Activated CD8-positive, alpha-beta T cell treated with anti-CD3 and anti-CD28 coated beads for 36 hours (primary cell): ENCODE measurements around the gene RAP1B. TPM values are rescaled to one million over a fixed set of nuclear protein-coding genes. Genes with fewer than 3 reads are reported as not detected.

Experiments used
- ATAC-seq: fragments of 200-7000 bp; cut with Tn5 transposase; one replicate; pipeline ENCODE4 v1.10.0; 2021; ENCODE audit warnings: mild to moderate bottlenecking, moderate library complexity
- CTCF ChIA-PET: fragments of 350-600 bp; sonication (Branson Sonifier 250); formaldehyde crosslinking; loops from one replicate; lab custom pipeline; 2021; ENCODE audit warnings: antibody characterized with exemption; lab: Charles Lee
- POLR2A ChIA-PET: fragments of 350-600 bp; sonication (Branson Sonifier 250); formaldehyde crosslinking; loops from one replicate; lab custom pipeline; 2021; ENCODE audit warnings: antibody characterized with exemption; lab: Charles Lee
- DNase-seq: peaks from one replicate; pipeline ENCODE4 v3.0.0-alpha.2; 2020
- H3K27ac Mint-ChIP-seq: one replicate; pipeline ENCODE4 v1.8.0; 2021; ENCODE audit warnings: mild to moderate bottlenecking, mixed read lengths
- H3K27me3 Mint-ChIP-seq: one replicate; pipeline ENCODE4 v1.8.0; 2021; ENCODE audit warnings: mixed read lengths
- H3K36me3 Mint-ChIP-seq: one replicate; pipeline ENCODE4 v1.8.0; 2021; ENCODE audit warnings: low read depth, mixed read lengths
- H3K4me1 Mint-ChIP-seq: one replicate; pipeline ENCODE4 v1.8.0; 2021; ENCODE audit warnings: low read depth, mixed read lengths
- H3K4me3 Mint-ChIP-seq: one replicate; pipeline ENCODE4 v1.8.0; 2021; ENCODE audit warnings: mild to moderate bottlenecking, moderate library complexity, mixed read lengths
- H3K9me3 Mint-ChIP-seq: one replicate; pipeline ENCODE4 v1.8.0; 2021; ENCODE audit warnings: mixed read lengths
- intact Hi-C: fragments of 100-400 bp; cut with micrococcal nuclease; formaldehyde crosslinking; loops from one replicate; pipeline ENCODE4 v1.10.0; 2022
- total RNA-seq, 2 experiments: library from RNA; stranded (reverse); gene quantifications; one replicate each; pipeline ENCODE4 v1.2.3, GENCODE V29; 2021
- TF ChIP-seq, protein P1 (sequence below): fragments of 200-600 bp; IDR thresholded peaks from one replicate; pipeline ENCODE4 v1.8.0; 2022; ENCODE audit warnings: antibody characterized with exemption, mild to moderate bottlenecking

RAP1B gene
- total RNA-seq, 2 experiments from 2014 or later, result 187 to 192 TPM

DNA sequence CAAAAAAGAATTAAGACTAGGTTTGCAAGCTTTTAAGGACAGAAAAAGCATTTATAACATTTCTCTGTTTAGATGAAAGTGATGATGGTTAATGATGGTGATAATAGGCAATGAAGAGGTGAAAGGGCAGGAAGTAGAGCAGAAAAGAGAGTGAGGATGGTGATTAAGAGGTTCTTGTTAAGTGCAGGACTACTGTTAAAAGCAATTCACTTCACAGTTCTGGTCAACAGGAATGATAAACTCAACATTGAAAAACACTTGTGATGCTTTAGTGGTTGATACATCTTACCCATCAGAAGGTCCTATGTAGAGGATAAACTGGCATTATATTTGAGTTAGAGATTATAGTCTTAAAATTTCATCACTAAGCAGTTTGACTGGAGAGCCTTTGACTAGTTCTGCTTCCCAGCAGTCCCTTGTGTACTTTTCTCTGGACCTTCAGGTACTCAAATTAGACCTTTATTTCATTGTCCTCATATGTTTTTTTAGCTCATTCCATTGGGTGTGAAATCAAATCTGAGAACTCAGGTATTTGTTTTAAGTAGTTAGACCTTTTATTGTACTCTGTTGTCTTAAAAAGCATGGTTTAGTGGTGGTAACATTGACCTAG is 10.9 kb downstream of the RAP1B start:
- intact Hi-C loops, result no loop called here
- H3K4me1 Mint-ChIP-seq, result peaks cover 82% of the 10 kb centered on the region
- DNase-seq (no peak), ATAC-seq (peak; percentile 44)
- H3K4me3 Mint-ChIP-seq, result peak overlapping the region; percentile 3
- no peaks in the 10 kb centered on the region for H3K27me3 Mint-ChIP-seq
- peaks cover 5% of the 10 kb centered on the region for H3K9me3 Mint-ChIP-seq
- ChIA-PET POLR2A (interaction anchor here (0.9 to 1.5 kb wide), 2 partner anchors 8 to 171 kb away, joined by 3 to 6 read pairs; no protein-coding TSS in a partner anchor), CTCF (interaction anchor here (1.7 kb wide), 1 partner anchor 29 kb away, joined by 5 read pairs; no protein-coding TSS in a partner anchor)
- H3K36me3 Mint-ChIP-seq, result peaks cover 68% of the 10 kb centered on the region
- H3K27ac Mint-ChIP-seq, result peak overlapping the region; percentile 84
- TF ChIP-seq, protein P1, sequence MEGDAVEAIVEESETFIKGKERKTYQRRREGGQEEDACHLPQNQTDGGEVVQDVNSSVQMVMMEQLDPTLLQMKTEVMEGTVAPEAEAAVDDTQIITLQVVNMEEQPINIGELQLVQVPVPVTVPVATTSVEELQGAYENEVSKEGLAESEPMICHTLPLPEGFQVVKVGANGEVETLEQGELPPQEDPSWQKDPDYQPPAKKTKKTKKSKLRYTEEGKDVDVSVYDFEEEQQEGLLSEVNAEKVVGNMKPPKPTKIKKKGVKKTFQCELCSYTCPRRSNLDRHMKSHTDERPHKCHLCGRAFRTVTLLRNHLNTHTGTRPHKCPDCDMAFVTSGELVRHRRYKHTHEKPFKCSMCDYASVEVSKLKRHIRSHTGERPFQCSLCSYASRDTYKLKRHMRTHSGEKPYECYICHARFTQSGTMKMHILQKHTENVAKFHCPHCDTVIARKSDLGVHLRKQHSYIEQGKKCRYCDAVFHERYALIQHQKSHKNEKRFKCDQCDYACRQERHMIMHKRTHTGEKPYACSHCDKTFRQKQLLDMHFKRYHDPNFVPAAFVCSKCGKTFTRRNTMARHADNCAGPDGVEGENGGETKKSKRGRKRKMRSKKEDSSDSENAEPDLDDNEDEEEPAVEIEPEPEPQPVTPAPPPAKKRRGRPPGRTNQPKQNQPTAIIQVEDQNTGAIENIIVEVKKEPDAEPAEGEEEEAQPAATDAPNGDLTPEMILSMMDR, result no peak

DNA sequence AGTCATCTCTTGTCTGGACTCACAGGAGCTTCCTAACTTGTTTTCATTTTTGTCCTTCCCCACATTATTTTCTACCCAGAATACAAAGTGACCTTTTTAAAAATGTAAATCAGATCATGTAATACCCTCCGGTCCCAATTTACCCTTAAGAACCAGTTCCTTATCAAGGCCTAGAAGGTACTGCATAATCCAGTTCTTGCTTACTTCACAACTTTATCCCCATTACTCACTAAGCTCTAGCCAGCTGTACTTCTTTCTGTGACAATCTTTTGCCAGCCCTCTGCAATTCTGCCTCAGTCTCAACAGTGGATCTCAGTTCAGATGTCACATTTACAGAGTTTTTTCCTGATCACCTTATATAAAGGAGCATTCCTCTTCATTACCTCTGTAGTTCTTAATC is 11.6 kb downstream of the RAP1B start:
- Mint-ChIP-seq H3K4me1 (peaks cover 84% of the 10 kb centered on the region), H3K9me3 (peaks cover 11% of the 10 kb centered on the region), H3K36me3 (peaks cover 75% of the 10 kb centered on the region), H3K27me3 (no peaks in the 10 kb centered on the region), H3K27ac (peak overlapping the region; percentile 84), H3K4me3 (peak overlapping the region; percentile 2)
- ChIA-PET CTCF (interaction anchor here (0.7 to 1.7 kb wide), 2 partner anchors 10 to 29 kb away, joined by 3 to 5 read pairs; no protein-coding TSS in a partner anchor), POLR2A (interaction anchor here (0.6 to 1.5 kb wide), 2 partner anchors 9 to 261 kb away, joined by 3 to 6 read pairs; no protein-coding TSS in a partner anchor)
- ATAC-seq, result peak; percentile 25
- no peak for DNase-seq
- TF ChIP-seq, protein P1, result no peak
- intact Hi-C loops, result no loop called here

DNA sequence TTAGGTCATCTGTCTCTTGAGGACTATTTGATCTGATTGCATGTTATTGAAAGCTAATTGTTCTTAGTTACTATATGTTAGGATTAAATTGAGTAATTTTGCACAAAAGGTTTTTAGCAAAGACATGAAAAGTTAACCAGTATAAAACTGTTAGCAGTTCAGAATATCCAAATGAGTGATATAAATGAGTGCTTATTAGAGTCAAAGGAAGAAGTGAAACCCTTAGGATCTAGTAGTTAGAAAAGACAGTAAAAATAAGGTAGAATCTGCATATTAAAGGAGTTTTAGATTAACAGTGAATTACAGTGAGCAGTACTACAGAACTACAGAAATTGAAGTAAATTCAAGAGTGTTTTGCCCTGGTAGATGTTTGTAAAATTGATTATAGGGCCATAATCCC is 12.4 kb downstream of the RAP1B start:
- POLR2A ChIA-PET, result interaction anchor here (1.3 kb wide), 1 partner anchor 7 kb away, joined by 3 read pairs; no protein-coding TSS in a partner anchor

DNA sequence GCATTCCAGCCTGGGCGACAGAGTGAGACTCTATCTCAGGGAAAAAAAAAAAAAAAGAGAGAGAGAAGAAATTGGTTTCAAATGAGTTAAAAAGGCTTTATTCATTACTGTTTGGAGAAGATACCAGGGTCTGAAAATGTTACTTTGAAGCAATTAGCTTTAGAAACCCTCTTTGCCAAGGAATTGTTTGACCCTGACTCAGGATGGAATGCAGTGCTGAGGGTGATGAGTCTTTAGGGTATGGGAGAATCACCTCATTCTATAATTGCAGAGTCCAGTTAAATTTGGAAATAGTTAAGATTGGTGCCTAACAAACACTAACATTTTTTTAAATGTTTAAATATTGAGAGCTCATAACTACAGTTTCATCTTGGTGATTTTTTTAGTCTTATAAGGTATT is 13.3 kb downstream of the RAP1B start:
- no peak for ATAC-seq
- POLR2A ChIA-PET, result interaction anchor here (0.7 to 1.3 kb wide), 5 partner anchors 8 to 57 kb away, joined by 3 to 7 read pairs (median 3); no protein-coding TSS in a partner anchor
- H3K27me3 Mint-ChIP-seq, result no peaks in the 10 kb centered on the region
- peaks cover 81% of the 10 kb centered on the region for H3K4me1 Mint-ChIP-seq
- peaks cover 74% of the 10 kb centered on the region for H3K36me3 Mint-ChIP-seq
- TF ChIP-seq, protein P1, result no peak
- CTCF ChIA-PET, result interaction anchor here (1.5 kb wide), 1 partner anchor 45 kb away, joined by 3 read pairs; no protein-coding TSS in a partner anchor
- no peak overlapping the region for H3K4me3 Mint-ChIP-seq
- H3K9me3 Mint-ChIP-seq, result peaks cover 20% of the 10 kb centered on the region
- no peak for DNase-seq
- H3K27ac Mint-ChIP-seq, result peak overlapping the region; percentile 84
- intact Hi-C loops, result no loop called here

More for the DNA sequence above, 12.4 kb downstream of the RAP1B start:
- peak overlapping the region; percentile 84 for H3K27ac Mint-ChIP-seq
- peaks cover 18% of the 10 kb centered on the region for H3K9me3 Mint-ChIP-seq
- DNase-seq, result no peak
- intact Hi-C loops, result no loop called here
- CTCF ChIA-PET, result no interaction called here
- H3K4me1 Mint-ChIP-seq, result peaks cover 84% of the 10 kb centered on the region
- H3K27me3 Mint-ChIP-seq, result no peaks in the 10 kb centered on the region
- peaks cover 76% of the 10 kb centered on the region for H3K36me3 Mint-ChIP-seq
- TF ChIP-seq, protein P1, result no peak
- no peak for ATAC-seq
- no peak overlapping the region for H3K4me3 Mint-ChIP-seq

DNA sequence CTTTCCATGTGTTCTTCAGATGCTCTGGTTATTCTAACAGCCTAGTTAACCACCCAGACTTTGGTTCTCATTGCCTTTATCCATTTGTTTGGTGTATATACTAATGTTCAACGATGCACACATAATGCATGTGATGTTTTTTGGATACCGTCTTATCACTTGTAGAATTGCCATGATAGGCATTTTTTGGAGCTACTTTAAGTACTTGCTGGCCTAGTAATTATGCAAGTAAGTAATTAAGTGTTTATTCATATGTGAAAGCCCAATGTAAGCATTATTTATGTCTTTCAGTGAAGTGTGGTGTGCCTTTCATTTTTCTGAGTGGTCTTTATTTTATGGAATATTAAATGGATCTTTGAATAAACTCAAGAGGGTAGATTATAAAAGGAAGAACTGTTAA is 14.2 kb downstream of the RAP1B start:
- DNase-seq (no peak), ATAC-seq (no peak)
- Mint-ChIP-seq H3K27ac (peak overlapping the region; percentile 60), H3K27me3 (no peaks in the 10 kb centered on the region), H3K4me1 (peaks cover 78% of the 10 kb centered on the region), H3K9me3 (peaks cover 20% of the 10 kb centered on the region), H3K4me3 (no peak overlapping the region), H3K36me3 (peaks cover 75% of the 10 kb centered on the region)
- ChIA-PET CTCF (interaction anchor here (1.5 kb wide), 1 partner anchor 44 kb away, joined by 3 read pairs; no protein-coding TSS in a partner anchor), POLR2A (interaction anchor here (0.6 to 4.6 kb wide), 4 partner anchors 10 to 229 kb away, joined by 3 to 33 read pairs (median 6); no protein-coding TSS in a partner anchor)
- TF ChIP-seq, protein P1, result no peak
- intact Hi-C loops, result no loop called here
